ENCODE data around the gene LARP4B. TPM values are rescaled to one million over a fixed set of nuclear protein-coding genes. Genes with fewer than 3 reads are reported as not detected.

The LARP4B gene
- polyA plus RNA-seq, 1 of the 3 experiments (the other 2 are of a cell fraction): 23.3 TPM

- CTCF ChIA-PET: no interaction called here
- H3F3A ChIP-seq (replicated peaks; ENCODE audit: insufficient read depth): peaks cover 6% of the 10 kb centered on the region
- H3K79me2 ChIP-seq (ENCODE audit: insufficient read depth): peaks cover 87% of the 10 kb centered on the region
- H3K9ac ChIP-seq: no peak overlapping the region
- no peak for TF ChIP-seq CHD2 (IDR thresholded peaks at IDR 0.05; ENCODE audit: low read length, partially characterized antibody)
- TF ChIP-seq FOXM1 (IDR thresholded peaks at IDR 0.05; ENCODE audit: low read depth): no peak
- TF ChIP-seq EP300 (IDR thresholded peaks at IDR 0.05; ENCODE audit: borderline replicate concordance in 1 of 2, low read depth in 1 of 2, low read length in 1 of 2): no peak
- TF ChIP-seq GATA2 (CRISPR knock-in tag; IDR thresholded peaks at IDR 0.05): no peak
- TF ChIP-seq MAX (IDR thresholded peaks at IDR 0.05; ENCODE audit: low read depth): no peak
- TF ChIP-seq ELF1 (IDR thresholded peaks at IDR 0.05): no peak
- no peak for TF ChIP-seq YY1 (IDR thresholded peaks at IDR 0.05; ENCODE audit: low read depth)
- no peak for TF ChIP-seq NRF1 (IDR thresholded peaks at IDR 0.05; ENCODE audit: low read depth, low read length)
- TF ChIP-seq, protein P1, sequence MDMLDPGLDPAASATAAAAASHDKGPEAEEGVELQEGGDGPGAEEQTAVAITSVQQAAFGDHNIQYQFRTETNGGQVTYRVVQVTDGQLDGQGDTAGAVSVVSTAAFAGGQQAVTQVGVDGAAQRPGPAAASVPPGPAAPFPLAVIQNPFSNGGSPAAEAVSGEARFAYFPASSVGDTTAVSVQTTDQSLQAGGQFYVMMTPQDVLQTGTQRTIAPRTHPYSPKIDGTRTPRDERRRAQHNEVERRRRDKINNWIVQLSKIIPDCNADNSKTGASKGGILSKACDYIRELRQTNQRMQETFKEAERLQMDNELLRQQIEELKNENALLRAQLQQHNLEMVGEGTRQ (IDR thresholded peaks at IDR 0.05; ENCODE audit: borderline replicate concordance, low read depth, low read length): no peak
- no peak for TF ChIP-seq MEF2A (IDR thresholded peaks at IDR 0.05; ENCODE audit: borderline replicate concordance, low read depth)
- no peak for TF ChIP-seq RCOR1 (IDR thresholded peaks at IDR 0.05; ENCODE audit: low read length)
- TF ChIP-seq FOSL2 (IDR thresholded peaks at IDR 0.05; ENCODE audit: borderline replicate concordance, low read depth): no peak
- no peak for TF ChIP-seq SMC3 (IDR thresholded peaks at IDR 0.05; ENCODE audit: low read depth, low read length)
- no peak for TF ChIP-seq GABPA (IDR thresholded peaks at IDR 0.05; ENCODE audit: low read depth)
- no peak for TF ChIP-seq RXRA (IDR thresholded peaks at IDR 0.05; ENCODE audit: borderline replicate concordance, low read depth)
- no peak for TF ChIP-seq TEAD4 (IDR thresholded peaks at IDR 0.05; ENCODE audit: borderline replicate concordance, insufficient read depth)
- no peak for TF ChIP-seq FOXJ3 (CRISPR knock-in tag; IDR thresholded peaks at IDR 0.05)
- TF ChIP-seq ZBTB33 (IDR thresholded peaks at IDR 0.05; ENCODE audit: borderline replicate concordance, low read depth): no peak
- no peak for TF ChIP-seq USF1 (IDR thresholded peaks at IDR 0.05; ENCODE audit: borderline replicate concordance, low read depth)
- TF ChIP-seq POLR2AphosphoS5 (IDR thresholded peaks at IDR 0.05; ENCODE audit: low read depth, low read length): no peak
- H3K9me2 ChIP-seq: no peaks in the 10 kb centered on the region
- no peaks in the 10 kb centered on the region; a peak in 1 of 4 replicates for H3K4me1 ChIP-seq (ENCODE audit: control insufficient read depth in 1 of 2, insufficient read depth in 2 of 2, low read depth in 1 of 2, low read length in 1 of 2)
- H4K20me1 ChIP-seq (ENCODE audit: insufficient read depth): peaks cover 51% of the 10 kb centered on the region
- no peak overlapping the region for H3K4me3 ChIP-seq (ENCODE audit: low read depth in 2 of 2, low read length in 1 of 2)
- POLR2A ChIA-PET: no interaction called here
- H3K4me2 ChIP-seq: no peak overlapping the region
- H3K36me3 ChIP-seq (replicated peaks in 1 of 2; ENCODE audit: control insufficient read depth in 1 of 2, insufficient read depth in 2 of 2, low read length in 1 of 2): peaks cover 42 to 46% of the 10 kb centered on the region in 2 experiments
- H2AFZ ChIP-seq (ENCODE audit: low read depth): no peak overlapping the region
- H3K9me3 ChIP-seq: no peaks in the 10 kb centered on the region
- no peak overlapping the region for H3K27ac ChIP-seq (ENCODE audit: low read depth in 2 of 2, low read length in 1 of 2)
- DNase-seq: no peak
- 86% methylated on average over 7 of the region's 7 CpGs for WGBS (ENCODE audit: low lambda C conversion rate)
- H3K27me3 ChIP-seq (ENCODE audit: insufficient read depth): no peaks in the 10 kb centered on the region
These were observed 60.8 kb downstream of the LARP4B start for GRCh38 chr10:870564-871166.
